Measurements from ENCODE around the gene WNT7B. TPM values are rescaled to one million over a fixed set of nuclear protein-coding genes. Genes with fewer than 3 reads are reported as not detected.

Gene WNT7B
- total and polyA plus RNA-seq, 8 donors: 0.06 to 2.0 TPM; not detected in 6

DNA sequence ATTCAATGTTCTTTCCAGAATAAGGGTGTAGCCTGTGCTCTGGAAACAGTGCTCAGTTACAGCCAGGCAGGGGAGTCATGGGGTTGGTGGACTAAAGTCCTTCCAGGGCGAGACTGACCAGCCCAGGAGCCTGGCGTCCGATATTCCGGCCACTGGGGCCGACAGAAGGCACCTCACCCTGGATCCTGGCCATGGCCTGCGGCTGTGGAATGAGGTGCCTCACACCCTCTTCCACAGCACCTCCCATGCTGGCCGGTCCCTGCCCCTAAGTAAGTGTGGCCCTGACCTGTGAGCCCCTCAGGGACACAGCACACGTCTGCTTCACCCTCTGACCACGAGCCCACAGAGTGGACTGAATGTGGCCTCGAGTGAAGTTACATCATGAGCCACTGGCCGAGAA, 50.5 kb downstream of the WNT7B start:
- Histone ChIP-seq H3K9me3 (no peaks in the 10 kb centered on the region), H3K27me3 (peaks cover 0 to 32% (median 0%) of the 10 kb centered on the region in 3 donors), H3K27ac (no peak overlapping the region), H3K36me3 (no peaks in the 10 kb centered on the region), H3K4me3 (no peak overlapping the region), H3K4me1 (no peaks in the 10 kb centered on the region)
- TF ChIP-seq POLR2AphosphoS5 (IDR thresholded peaks at IDR 0.05) (no peak), POLR2A (IDR thresholded peaks at IDR 0.05) (no peak), EP300 (IDR thresholded peaks at IDR 0.05) (no peak)
- TF ChIP-seq, protein P1, sequence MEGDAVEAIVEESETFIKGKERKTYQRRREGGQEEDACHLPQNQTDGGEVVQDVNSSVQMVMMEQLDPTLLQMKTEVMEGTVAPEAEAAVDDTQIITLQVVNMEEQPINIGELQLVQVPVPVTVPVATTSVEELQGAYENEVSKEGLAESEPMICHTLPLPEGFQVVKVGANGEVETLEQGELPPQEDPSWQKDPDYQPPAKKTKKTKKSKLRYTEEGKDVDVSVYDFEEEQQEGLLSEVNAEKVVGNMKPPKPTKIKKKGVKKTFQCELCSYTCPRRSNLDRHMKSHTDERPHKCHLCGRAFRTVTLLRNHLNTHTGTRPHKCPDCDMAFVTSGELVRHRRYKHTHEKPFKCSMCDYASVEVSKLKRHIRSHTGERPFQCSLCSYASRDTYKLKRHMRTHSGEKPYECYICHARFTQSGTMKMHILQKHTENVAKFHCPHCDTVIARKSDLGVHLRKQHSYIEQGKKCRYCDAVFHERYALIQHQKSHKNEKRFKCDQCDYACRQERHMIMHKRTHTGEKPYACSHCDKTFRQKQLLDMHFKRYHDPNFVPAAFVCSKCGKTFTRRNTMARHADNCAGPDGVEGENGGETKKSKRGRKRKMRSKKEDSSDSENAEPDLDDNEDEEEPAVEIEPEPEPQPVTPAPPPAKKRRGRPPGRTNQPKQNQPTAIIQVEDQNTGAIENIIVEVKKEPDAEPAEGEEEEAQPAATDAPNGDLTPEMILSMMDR (IDR thresholded peaks at IDR 0.05): no peak
- no peak for DNase-seq
- intact Hi-C loops (cut with DNase I; ENCODE audit: low total_unique reads): no loop called here
- 77 to 89% (median 86%) methylated on average over 9 to 11 of the region's 11 CpGs for WGBS, 5 donors

DNA sequence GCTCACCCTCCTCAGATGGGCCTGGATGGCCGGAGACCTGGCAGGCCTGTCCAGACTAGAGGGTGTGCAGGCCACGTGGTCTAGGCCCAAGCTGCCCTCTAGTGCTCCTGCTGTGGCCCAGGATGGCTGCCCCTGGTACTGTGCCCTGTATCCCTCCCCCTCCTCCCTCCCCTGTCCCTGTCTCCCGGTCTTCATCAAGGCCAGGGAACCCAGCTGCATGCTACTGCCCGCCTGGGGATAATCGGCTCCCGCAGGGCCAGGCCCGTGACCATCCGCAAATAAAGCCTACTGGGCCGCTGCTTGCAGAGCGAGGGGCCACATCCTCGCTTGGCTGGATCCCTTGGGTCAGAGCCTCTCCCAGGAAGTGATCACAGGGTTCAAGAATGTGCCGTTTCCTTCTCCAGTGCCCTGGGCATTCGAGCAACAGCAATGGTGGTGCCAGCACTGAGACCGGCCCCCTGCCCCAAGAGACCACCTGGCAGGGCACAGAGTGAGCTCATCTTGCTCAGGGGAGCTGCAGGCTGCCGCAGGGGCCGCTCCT, 51.1 kb downstream of the WNT7B start:
- Histone ChIP-seq H3K27ac (no peak overlapping the region), H3K4me1 (no peaks in the 10 kb centered on the region), H3K9me3 (no peaks in the 10 kb centered on the region), H3K4me3 (no peak overlapping the region), H3K27me3 (peaks cover 0 to 29% (median 0%) of the 10 kb centered on the region in 3 donors), H3K36me3 (no peaks in the 10 kb centered on the region)
- WGBS, 5 donors: 84 to 92% (median 88%) methylated on average over 5 to 16 of the region's 16 CpGs
- TF ChIP-seq POLR2AphosphoS5 (IDR thresholded peaks at IDR 0.05) (no peak), POLR2A (IDR thresholded peaks at IDR 0.05) (no peak), EP300 (IDR thresholded peaks at IDR 0.05) (no peak)
- TF ChIP-seq, protein P1 (IDR thresholded peaks at IDR 0.05): no peak
- intact Hi-C loops (cut with DNase I; ENCODE audit: low total_unique reads): no loop called here
- no peak for DNase-seq

DNA sequence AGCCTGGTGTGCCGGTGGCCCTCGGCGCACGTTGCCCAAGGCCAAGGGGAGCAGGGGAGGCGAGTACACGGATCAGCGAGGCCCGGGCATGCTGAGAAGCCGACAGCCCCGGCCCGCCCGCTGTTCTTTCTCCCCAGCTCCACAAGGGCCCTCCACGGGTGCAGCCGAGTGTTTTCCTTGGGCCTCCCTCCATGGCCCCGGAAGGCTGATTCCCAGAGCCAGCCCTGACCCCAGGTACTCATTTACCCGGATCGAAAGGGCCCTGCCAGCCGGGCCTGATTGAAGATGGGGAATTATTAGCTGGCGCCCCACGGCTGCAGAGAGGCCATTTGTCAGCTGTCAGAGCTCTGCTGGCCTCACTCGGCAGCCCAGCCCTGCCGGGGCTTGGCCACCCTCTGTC, 53.1 kb downstream of the WNT7B start:
- no peaks in the 10 kb centered on the region for H3K36me3 ChIP-seq
- peaks cover 0 to 37% (median 0%) of the 10 kb centered on the region in 3 donors for H3K27me3 ChIP-seq
- WGBS, 5 donors: 29 to 45% (median 31%) methylated on average over 20 to 22 of the region's 22 CpGs
- H3K4me1 ChIP-seq: peaks cover 5 to 14% (median 10%) of the 10 kb centered on the region in 4 donors
- no peak for TF ChIP-seq POLR2A (IDR thresholded peaks at IDR 0.05)
- no peak for TF ChIP-seq EP300 (IDR thresholded peaks at IDR 0.05)
- TF ChIP-seq POLR2AphosphoS5 (IDR thresholded peaks at IDR 0.05): no peak
- TF ChIP-seq, protein P1 (IDR thresholded peaks at IDR 0.05): no peak
- no peaks in the 10 kb centered on the region for H3K9me3 ChIP-seq
- H3K27ac ChIP-seq: no peak overlapping the region
- DNase-seq: peak in 1 of 2 donors; percentile 64
- H3K4me3 ChIP-seq: no peak overlapping the region
- intact Hi-C loops (cut with DNase I; ENCODE audit: low total_unique reads): loop anchor here (5.0 kb wide), 1 partner anchor 393 kb away; no protein-coding TSS in a partner anchor

DNA sequence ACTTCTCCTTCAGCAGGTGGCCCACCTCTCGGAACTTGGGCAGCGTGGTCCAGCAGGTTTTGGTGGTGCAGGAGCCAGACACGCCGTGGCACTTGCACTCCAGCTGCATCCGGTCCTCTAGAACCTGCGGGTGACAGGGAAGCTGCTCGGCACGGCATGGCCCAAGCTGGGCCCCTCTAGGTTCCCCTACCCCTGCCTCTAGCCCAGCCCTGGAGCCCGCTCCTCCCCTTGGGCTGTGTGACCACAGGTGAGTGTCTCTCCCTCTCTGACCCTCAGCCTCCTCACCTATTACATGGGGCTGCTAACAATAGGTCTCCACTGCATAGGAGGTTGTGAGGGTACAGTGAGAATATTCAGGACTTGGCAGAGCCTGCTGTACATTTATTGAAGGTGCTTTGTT, 53.8 kb downstream of the WNT7B start:
- no peaks in the 10 kb centered on the region for H3K36me3 ChIP-seq
- no peaks in the 10 kb centered on the region for H3K9me3 ChIP-seq
- intact Hi-C loops (cut with DNase I; ENCODE audit: low total_unique reads): loop anchor here (5.0 kb wide), 1 partner anchor 394 kb away; no protein-coding TSS in a partner anchor
- WGBS, 5 donors: 92 to 97% (median 95%) methylated on average over 7 to 9 of the region's 9 CpGs
- TF ChIP-seq POLR2A (IDR thresholded peaks at IDR 0.05): no peak
- TF ChIP-seq, protein P1 (IDR thresholded peaks at IDR 0.05): no peak
- TF ChIP-seq EP300 (IDR thresholded peaks at IDR 0.05): no peak
- no peak for DNase-seq
- no peak overlapping the region for H3K4me3 ChIP-seq
- peaks cover 0 to 42% (median 0%) of the 10 kb centered on the region in 3 donors for H3K27me3 ChIP-seq
- H3K27ac ChIP-seq: no peak overlapping the region
- H3K4me1 ChIP-seq: peaks cover 5 to 19% (median 11%) of the 10 kb centered on the region in 4 donors

Data from stomach (tissue), 9 donors.